D721Med (cell line): ENCODE measurements around the gene C9orf43.
"Not testable (repeated sequence)": the region's sequence is repeated elsewhere in the genome, so short reads cannot be mapped to it uniquely, and the experiment has no call there.

Experiments
- DNase-seq: peaks from one replicate; pipeline ENCODE4 v3.0.0; 2011; ENCODE audit warnings: low spot score; ENCODE audit not compliant: insufficient read length
- FAIRE-seq: peaks from 2 replicates; lab custom pipeline; 2011; peaks lifted over from hg19 to GRCh38; lab: Jason Lieb, UNC
- TF ChIP-seq, protein P1 (sequence below): IDR thresholded peaks from 2 replicates; pipeline ENCODE4 v1.5.1; 2012; ENCODE audit warnings: mild to moderate bottlenecking, control low read depth; ENCODE audit not compliant: insufficient read depth; ENCODE audit errors: missing control alignments

Gene C9orf43

GRCh38 chr9:113410207-113410864 lies at the start of gene C9orf43, which contains the start of gene POLE3:
C9orf43 (plus strand) TSS chr9:113410747; CDS start chr9:113413494, 2,747 bp downstream.
POLE3 (minus strand) TSS chr9:113410675; CDS start chr9:113410293, 382 bp downstream.
- TF ChIP-seq, protein P1, sequence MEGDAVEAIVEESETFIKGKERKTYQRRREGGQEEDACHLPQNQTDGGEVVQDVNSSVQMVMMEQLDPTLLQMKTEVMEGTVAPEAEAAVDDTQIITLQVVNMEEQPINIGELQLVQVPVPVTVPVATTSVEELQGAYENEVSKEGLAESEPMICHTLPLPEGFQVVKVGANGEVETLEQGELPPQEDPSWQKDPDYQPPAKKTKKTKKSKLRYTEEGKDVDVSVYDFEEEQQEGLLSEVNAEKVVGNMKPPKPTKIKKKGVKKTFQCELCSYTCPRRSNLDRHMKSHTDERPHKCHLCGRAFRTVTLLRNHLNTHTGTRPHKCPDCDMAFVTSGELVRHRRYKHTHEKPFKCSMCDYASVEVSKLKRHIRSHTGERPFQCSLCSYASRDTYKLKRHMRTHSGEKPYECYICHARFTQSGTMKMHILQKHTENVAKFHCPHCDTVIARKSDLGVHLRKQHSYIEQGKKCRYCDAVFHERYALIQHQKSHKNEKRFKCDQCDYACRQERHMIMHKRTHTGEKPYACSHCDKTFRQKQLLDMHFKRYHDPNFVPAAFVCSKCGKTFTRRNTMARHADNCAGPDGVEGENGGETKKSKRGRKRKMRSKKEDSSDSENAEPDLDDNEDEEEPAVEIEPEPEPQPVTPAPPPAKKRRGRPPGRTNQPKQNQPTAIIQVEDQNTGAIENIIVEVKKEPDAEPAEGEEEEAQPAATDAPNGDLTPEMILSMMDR, result no peak
- FAIRE-seq (no peak), DNase-seq (peak; percentile 63)

- TF ChIP-seq, protein P1, result no peak
- no peak for FAIRE-seq
- DNase-seq, result no peak
These were observed 49.1 kb upstream of the C9orf43 start for GRCh38 chr9:113361304-113362018.

DNA sequence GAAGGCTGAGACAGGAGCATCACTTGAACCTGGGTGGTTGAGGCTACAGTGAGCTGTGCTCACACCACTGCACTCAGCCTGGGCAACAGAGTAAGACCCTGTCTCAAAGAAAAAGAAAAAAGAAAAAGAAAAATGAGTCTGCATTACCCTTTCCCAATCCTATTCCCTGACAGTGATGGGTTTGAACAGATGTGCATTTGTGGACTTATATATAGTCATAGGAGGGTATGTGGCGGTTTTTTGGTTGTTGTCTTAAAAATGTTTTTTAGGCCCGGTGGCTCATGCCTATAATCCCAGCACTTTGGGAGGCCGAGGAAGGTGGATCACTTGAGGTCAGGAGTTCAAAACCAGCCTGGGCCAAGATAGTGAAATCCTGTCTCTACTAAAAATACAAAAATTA lies 47.2 kb upstream of the C9orf43 start:
- no peak for FAIRE-seq
- DNase-seq, result no peak
- TF ChIP-seq, protein P1, result no peak

GRCh38 chr9:113364951-113365350 lies 45.6 kb upstream of the C9orf43 start:
- FAIRE-seq (no peak), DNase-seq (no peak)
- TF ChIP-seq, protein P1, result no peak

- FAIRE-seq, DNase-seq: not testable (repeated sequence)
These were observed 44.9 kb upstream of the C9orf43 start for GRCh38 chr9:113365652-113366051.

GRCh38 chr9:113368348-113368981 lies 42.1 kb upstream of the C9orf43 start:
- no peak for FAIRE-seq
- TF ChIP-seq, protein P1, result no peak
- DNase-seq, result no peak

DNA sequence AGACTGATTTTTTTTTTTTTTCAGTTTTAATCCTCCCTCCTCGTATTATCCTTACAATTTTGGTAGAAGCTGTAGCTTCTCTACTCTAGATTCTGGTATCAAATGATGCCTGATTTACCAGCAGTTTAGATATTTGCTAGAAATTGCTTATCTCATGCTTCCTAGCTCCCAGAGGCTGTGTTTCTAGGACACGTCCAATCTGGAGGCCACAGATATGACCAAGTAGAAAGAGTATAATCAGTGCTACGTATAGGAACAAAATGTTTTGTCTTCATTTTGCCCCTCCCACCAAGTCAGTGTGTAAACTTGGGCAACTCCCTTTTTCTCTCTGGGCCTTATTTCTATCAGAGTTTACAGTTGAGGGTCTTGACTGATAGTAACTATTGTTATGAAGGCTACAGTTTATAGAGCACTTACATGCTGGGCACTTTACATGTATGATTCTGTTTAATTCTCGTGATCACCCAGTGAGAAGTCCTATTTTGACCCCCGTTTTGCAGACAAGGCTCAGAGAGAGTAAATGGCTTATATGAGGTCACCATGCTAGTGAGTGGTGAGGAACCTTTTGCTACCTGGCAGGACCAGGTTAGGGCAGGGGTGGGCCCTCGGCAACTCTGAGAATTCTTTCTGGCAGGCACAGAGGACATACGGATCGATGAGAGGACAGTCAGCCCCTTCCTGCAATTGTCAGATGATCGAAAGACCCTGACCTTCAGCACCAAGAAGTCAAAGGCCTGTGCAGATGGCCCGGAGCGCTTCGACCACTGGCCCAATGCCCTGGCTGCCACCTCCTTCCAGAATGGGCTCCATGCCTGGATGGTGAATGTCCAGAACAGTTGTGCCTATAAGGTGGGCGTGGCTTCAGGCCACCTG lies 41.3 kb upstream of the C9orf43 start:
- DNase-seq, result no peak
- no peak for FAIRE-seq
- TF ChIP-seq, protein P1, result no peak
